Stomach smooth muscle (tissue), 2 donors: ENCODE results near the gene PIGR.

ENCODE experiments used
- H3K27ac ChIP-seq: one replicate; pipeline ENCODE4 v1.7.0; 2013; ENCODE audit warnings: mild to moderate bottlenecking, low read length, inconsistent platforms
- H3K27me3 ChIP-seq, 2 donors: one replicate each; pipeline ENCODE4 v1.7.0; 2013; ENCODE audit warnings: low read length in 2 of 2; ENCODE audit not compliant: insufficient read depth in 2 of 2, control insufficient read depth in 1 of 2
- H3K36me3 ChIP-seq, 2 donors: one replicate each; pipeline ENCODE4 v1.7.0; 2013; ENCODE audit warnings: low read length in 2 of 2; ENCODE audit not compliant: control insufficient read depth in 2 of 2, insufficient read depth in 2 of 2
- H3K4me1 ChIP-seq: one replicate; pipeline ENCODE4 v1.7.0; 2013; ENCODE audit warnings: low read length; ENCODE audit not compliant: control insufficient read depth, insufficient read depth
- H3K4me3 ChIP-seq, 2 donors: one replicate each; pipeline ENCODE4 v1.7.0; 2013; ENCODE audit warnings: low read length in 2 of 2
- H3K9ac ChIP-seq, 2 donors: one replicate each; pipeline ENCODE4 v1.7.0; 2013; ENCODE audit warnings: low read length in 2 of 2, mild to moderate bottlenecking in 1 of 2
- H3K9me3 ChIP-seq, 2 donors: one replicate each; pipeline ENCODE4 v1.7.0; 2013; ENCODE audit warnings: low read length in 2 of 2; ENCODE audit not compliant: control insufficient read depth in 2 of 2
- donor health status: healthy.
- donor health status: Pancreatic carcinoma.

Gene PIGR

DNA sequence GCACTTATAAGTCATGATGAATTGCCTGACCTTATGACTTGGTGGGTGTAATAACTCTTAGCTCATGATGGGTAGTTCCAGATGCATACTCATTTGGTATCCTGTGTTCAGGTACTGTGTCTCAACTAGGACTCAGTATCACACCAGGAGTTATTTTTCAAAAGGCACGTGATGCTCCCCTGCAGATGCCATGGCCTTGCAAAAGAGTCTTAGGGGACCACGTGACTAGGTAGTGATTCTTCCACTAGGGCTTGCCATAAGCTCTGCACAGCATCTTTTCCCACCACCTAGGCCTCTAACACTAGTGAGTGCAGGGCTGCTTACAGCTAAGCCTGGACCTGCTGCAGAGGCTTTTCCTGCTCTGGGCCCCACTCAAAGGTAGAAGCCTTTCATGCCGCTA, 27.9 kb upstream of the PIGR start:
- Histone ChIP-seq H3K9me3 (no peaks in the 10 kb centered on the region), H3K4me3 (no peak overlapping the region), H3K4me1 (no peaks in the 10 kb centered on the region)

GRCh38 chr1:206972728-206973127, 26.5 kb upstream of the PIGR start:
- no peak overlapping the region for H3K4me3 ChIP-seq
- H3K4me1 ChIP-seq: no peaks in the 10 kb centered on the region
- H3K9ac ChIP-seq: no peak overlapping the region
- no peak overlapping the region for H3K27ac ChIP-seq
- no peaks in the 10 kb centered on the region for H3K36me3 ChIP-seq
- no peaks in the 10 kb centered on the region for H3K27me3 ChIP-seq
- no peaks in the 10 kb centered on the region for H3K9me3 ChIP-seq

More for the DNA sequence above, 27.9 kb upstream of the PIGR start:
- no peak overlapping the region for H3K9ac ChIP-seq
- H3K27me3 ChIP-seq: no peaks in the 10 kb centered on the region
- H3K36me3 ChIP-seq: no peaks in the 10 kb centered on the region
- no peak overlapping the region for H3K27ac ChIP-seq

DNA sequence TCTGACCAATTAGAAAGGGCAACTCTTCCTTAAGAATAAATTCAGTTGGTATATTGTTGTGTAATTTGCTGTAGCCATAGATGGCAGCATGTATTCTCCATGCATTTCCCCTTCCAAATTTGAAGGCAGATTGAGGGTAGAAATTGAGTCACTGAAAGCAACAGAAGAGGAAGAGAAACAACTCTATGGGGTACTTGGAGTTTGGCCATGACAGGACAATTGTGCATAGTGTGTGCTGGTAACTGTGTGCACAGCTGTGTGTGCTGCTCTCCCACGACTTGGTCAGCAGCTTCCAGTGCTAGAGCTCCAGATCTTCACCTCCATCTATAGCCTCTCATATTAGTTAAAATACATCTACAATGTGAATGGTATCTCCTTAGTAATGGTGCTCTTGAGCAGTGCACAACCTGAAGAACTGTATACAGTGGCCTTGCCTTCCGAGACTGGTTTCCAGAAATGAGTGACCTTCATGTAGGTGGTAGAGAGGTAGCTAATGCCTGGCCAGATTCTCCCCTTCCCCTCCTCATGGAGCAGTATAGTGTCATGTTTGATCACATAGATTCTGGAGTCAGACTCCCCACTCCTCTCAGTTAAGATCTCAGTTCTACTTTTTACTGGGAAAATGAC, 24.9 kb upstream of the PIGR start:
- H3K27ac ChIP-seq: no peak overlapping the region
- no peaks in the 10 kb centered on the region for H3K27me3 ChIP-seq
- H3K36me3 ChIP-seq: no peaks in the 10 kb centered on the region
- no peaks in the 10 kb centered on the region for H3K9me3 ChIP-seq
- no peaks in the 10 kb centered on the region for H3K4me1 ChIP-seq
- no peak overlapping the region for H3K9ac ChIP-seq
- no peak overlapping the region for H3K4me3 ChIP-seq

DNA sequence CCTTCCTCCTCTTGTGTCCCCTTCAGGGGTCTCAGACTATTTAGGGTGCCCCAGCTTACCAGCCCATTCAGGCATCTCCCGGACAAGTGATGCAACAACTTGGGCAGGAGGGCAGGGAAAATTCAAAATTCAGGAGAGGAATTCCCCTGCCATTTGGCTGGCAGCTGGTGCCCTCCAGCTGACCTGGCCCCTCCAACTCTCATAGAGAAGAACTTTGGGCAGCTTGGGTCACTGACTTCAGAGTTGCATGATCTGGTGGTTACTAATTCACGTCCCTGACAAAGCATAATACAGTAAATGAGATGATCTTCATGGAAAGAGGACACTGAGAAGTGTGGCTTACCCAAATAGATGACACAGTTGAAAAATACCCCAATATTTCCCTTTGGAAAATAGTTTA, 24.2 kb upstream of the PIGR start, which contains the start of gene FCAMR:
FCAMR (minus strand) TSS at position 15 of the 400 bp plus-strand sequence. CDS start 335 bp downstream, outside the sequence.
- Histone ChIP-seq H3K27me3 (no peaks in the 10 kb centered on the region), H3K27ac (no peak within 1 kb of the TSS), H3K9me3 (no peaks in the 10 kb centered on the region), H3K9ac (no peak within 1 kb of the TSS), H3K36me3 (no peaks in the 10 kb centered on the region), H3K4me3 (no peak within 1 kb of the TSS), H3K4me1 (no peaks in the 10 kb centered on the region)

- Histone ChIP-seq H3K9me3 (no peaks in the 10 kb centered on the region), H3K4me1 (no peaks in the 10 kb centered on the region), H3K36me3 (no peaks in the 10 kb centered on the region), H3K4me3 (no peak overlapping the region), H3K27me3 (no peaks in the 10 kb centered on the region), H3K27ac (no peak overlapping the region), H3K9ac (no peak overlapping the region)
Observed at GRCh38 chr1:206969090-206969489, 22.8 kb upstream of the PIGR start.

- H3K36me3 ChIP-seq: no peaks in the 10 kb centered on the region
- H3K4me1 ChIP-seq: no peaks in the 10 kb centered on the region
- no peaks in the 10 kb centered on the region for H3K27me3 ChIP-seq
- H3K27ac ChIP-seq: no peak overlapping the region
- no peak overlapping the region for H3K9ac ChIP-seq
- no peaks in the 10 kb centered on the region for H3K9me3 ChIP-seq
- H3K4me3 ChIP-seq: no peak overlapping the region
Observed at GRCh38 chr1:206967096-206967849, 21.0 kb upstream of the PIGR start.

- Histone ChIP-seq H3K9me3 (no peaks in the 10 kb centered on the region), H3K4me1 (no peaks in the 10 kb centered on the region), H3K4me3 (no peak overlapping the region), H3K27ac (no peak overlapping the region), H3K9ac (no peak overlapping the region), H3K27me3 (no peaks in the 10 kb centered on the region), H3K36me3 (no peaks in the 10 kb centered on the region)
Observed at GRCh38 chr1:206965781-206966180, 19.5 kb upstream of the PIGR start.

DNA sequence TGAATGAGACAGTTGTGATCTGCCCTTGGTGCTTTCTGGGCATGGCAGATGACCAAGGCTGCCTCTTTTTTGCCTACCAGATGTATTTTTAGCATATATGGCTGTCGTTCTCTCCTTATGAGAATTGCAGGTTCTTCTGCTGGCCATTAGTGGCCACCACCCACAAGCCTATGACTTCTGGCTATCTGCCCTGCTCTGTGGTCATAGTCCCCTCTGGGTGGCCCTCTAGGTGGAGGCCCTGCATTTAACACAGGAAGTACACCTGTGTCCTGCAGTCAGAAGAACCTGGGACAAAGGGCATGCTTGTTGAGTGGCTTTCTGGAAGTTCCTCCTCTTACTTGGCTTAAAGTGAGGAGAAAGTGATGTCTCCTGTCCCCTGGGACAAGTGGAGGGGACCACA, 17.5 kb upstream of the PIGR start:
- Histone ChIP-seq H3K27ac (no peak overlapping the region), H3K9ac (no peak overlapping the region), H3K4me3 (no peak overlapping the region), H3K4me1 (no peaks in the 10 kb centered on the region), H3K36me3 (no peaks in the 10 kb centered on the region), H3K27me3 (no peaks in the 10 kb centered on the region), H3K9me3 (no peaks in the 10 kb centered on the region)

DNA sequence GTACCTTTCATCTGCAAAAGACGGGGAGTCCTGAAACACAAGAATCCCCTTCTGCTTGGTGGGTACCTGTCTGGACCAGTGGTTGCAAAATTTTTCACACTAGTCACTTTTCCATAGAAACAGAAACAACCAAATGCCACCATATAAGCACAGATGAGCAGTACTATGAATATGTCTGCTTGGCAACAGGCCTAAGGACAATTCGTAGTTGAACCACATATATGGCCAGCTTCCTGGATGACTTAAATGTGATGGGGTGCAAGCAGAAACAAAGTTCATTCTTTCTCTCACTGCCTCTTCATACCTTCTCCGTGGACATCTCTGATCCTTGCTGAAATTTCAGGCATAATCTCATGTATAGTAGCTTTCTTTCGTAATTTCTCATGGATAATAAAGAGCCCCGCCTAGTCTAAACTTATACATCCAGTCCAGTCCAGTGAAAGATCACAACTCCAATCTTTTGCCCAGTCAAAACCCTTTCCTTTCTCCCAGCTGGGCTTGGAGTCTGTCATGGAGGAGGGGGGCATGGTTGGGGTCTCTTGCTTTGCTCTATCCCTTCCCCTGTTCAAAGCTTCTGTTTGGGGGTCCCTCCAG, 16.9 kb upstream of the PIGR start:
- Histone ChIP-seq H3K27me3 (no peaks in the 10 kb centered on the region), H3K27ac (no peak overlapping the region), H3K9me3 (no peaks in the 10 kb centered on the region), H3K9ac (no peak overlapping the region), H3K4me1 (no peaks in the 10 kb centered on the region), H3K36me3 (no peaks in the 10 kb centered on the region), H3K4me3 (no peak overlapping the region)

DNA sequence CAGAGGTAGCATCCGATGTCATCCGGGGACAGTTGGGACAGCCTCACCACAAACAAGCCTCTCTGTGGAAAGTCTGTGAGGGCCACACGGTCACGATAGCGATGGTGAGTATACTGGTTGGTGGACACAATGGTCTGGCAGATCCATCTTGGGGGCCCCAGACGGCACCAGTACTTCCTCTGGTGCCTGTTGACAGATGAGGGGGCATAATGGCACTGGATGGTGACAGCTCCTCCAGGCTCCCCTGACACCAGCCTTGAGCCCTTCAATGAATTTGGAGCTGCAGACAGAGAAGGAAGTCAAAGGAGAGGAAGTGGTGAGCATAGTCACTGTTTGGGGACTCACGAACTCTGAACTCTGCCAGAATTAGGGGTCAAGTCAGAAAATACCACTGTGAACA, 16.0 kb upstream of the PIGR start:
- Histone ChIP-seq H3K9ac (no peak overlapping the region), H3K4me1 (no peaks in the 10 kb centered on the region), H3K9me3 (no peaks in the 10 kb centered on the region), H3K4me3 (no peak overlapping the region), H3K27ac (no peak overlapping the region), H3K36me3 (no peaks in the 10 kb centered on the region), H3K27me3 (no peaks in the 10 kb centered on the region)

DNA sequence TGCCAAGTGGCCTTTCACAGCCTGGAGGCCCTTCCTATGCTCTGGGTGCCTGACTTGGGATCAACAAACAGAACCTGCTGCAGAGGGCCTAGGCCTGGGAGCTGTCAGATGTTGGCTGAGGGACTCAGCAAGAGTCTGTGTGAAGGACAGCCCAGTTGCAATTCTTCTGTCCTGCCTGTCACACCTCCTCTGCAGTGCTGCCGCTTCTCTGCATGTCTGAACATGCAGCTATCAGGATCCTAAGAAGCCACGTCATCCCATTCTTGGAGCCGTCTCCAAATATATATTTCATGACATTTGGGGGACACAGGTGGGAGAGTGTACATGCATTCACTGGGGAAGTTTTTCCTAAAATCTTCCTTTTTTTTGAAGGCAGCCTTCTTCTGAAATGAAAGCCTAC, 15.4 kb upstream of the PIGR start:
- no peak overlapping the region for H3K9ac ChIP-seq
- no peaks in the 10 kb centered on the region for H3K27me3 ChIP-seq
- H3K9me3 ChIP-seq: no peaks in the 10 kb centered on the region
- H3K4me3 ChIP-seq: no peak overlapping the region
- no peak overlapping the region for H3K27ac ChIP-seq
- H3K4me1 ChIP-seq: no peaks in the 10 kb centered on the region
- H3K36me3 ChIP-seq: no peaks in the 10 kb centered on the region
